Measurements from ENCODE around the gene ADAMTS16.

DNA sequence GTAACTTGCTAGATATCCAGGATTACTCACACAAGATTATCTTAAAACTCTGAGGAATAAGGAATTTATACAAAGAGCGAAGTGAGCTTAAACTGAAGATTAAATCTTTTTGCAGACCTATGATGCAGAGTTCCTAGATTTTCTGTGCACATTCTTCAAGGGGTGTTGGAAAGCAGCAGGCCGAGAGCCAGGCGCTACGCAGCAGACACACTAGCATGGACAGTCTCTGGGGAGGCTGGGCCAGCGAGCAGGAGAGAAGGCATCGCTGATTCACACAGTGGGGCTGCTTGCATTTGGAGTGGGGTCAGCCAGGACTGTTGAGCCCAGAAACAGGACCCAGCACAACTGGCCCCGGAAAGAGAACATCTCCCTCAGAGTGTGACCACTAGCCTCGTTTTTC lies 136.3 kb downstream of the ADAMTS16 start:
- TF ChIP-seq POLR2A (IDR thresholded peaks at IDR 0.05; ENCODE audit: low read depth, low read length) (no peak), POLR2AphosphoS5 (IDR thresholded peaks at IDR 0.05; ENCODE audit: insufficient read depth, low read depth, low read length) (no peak), JUN (IDR thresholded peaks at IDR 0.05; ENCODE audit: borderline replicate concordance, insufficient read depth, insufficient read length, low read depth) (no peak), EZH2 (IDR thresholded peaks at IDR 0.05; ENCODE audit: borderline replicate concordance, low read depth, low read length, severe bottlenecking) (no peak), MYC (IDR thresholded peaks at IDR 0.05; ENCODE audit: low read depth, low read length) (no peak)
- TF ChIP-seq, protein P1, sequence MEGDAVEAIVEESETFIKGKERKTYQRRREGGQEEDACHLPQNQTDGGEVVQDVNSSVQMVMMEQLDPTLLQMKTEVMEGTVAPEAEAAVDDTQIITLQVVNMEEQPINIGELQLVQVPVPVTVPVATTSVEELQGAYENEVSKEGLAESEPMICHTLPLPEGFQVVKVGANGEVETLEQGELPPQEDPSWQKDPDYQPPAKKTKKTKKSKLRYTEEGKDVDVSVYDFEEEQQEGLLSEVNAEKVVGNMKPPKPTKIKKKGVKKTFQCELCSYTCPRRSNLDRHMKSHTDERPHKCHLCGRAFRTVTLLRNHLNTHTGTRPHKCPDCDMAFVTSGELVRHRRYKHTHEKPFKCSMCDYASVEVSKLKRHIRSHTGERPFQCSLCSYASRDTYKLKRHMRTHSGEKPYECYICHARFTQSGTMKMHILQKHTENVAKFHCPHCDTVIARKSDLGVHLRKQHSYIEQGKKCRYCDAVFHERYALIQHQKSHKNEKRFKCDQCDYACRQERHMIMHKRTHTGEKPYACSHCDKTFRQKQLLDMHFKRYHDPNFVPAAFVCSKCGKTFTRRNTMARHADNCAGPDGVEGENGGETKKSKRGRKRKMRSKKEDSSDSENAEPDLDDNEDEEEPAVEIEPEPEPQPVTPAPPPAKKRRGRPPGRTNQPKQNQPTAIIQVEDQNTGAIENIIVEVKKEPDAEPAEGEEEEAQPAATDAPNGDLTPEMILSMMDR (IDR thresholded peaks at IDR 0.05; ENCODE audit: extremely low read depth in 1 of 2, insufficient read depth in 1 of 2, low read depth in 1 of 2, low read length in 2 of 2): no peak
- TF ChIP-seq, protein P2, sequence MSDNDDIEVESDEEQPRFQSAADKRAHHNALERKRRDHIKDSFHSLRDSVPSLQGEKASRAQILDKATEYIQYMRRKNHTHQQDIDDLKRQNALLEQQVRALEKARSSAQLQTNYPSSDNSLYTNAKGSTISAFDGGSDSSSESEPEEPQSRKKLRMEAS (IDR thresholded peaks at IDR 0.05; ENCODE audit: insufficient read depth, insufficient read length): no peak

All from endothelial cell of umbilical vein (primary cell).